ENCODE measurements around the gene ANKRD17.
A peak's percentile ranks its signal among the peaks of the same experiment; 100 is the strongest.

- TF ChIP-seq CTCF (conservative IDR thresholded peaks at IDR 0.05; ENCODE audit: low read depth, low read length) (no peak), RAD21 (IDR thresholded peaks at IDR 0.05; ENCODE audit: low read length) (no peak), RFX5 (IDR thresholded peaks at IDR 0.05; ENCODE audit: low read depth, low read length) (no peak), CHD1 (IDR thresholded peaks at IDR 0.05; ENCODE audit: low read depth, low read length) (no peak), POLR2A (IDR thresholded peaks at IDR 0.05; ENCODE audit: low read depth, low read length) (peak; percentile 65), BHLHE40 (IDR thresholded peaks at IDR 0.05; ENCODE audit: low read depth, low read length) (peak; percentile 45; the same call in 1 of the 2 replicates), MXI1 (IDR thresholded peaks at IDR 0.05; ENCODE audit: borderline replicate concordance, low read depth, low read length) (0 out of 2 replicates have a peak, but pooled peaks have one; percentile 59), FOS (IDR thresholded peaks at IDR 0.05; ENCODE audit: low read depth, low read length) (no peak), MAFK (IDR thresholded peaks at IDR 0.05; ENCODE audit: low read depth, low read length) (no peak), MAZ (IDR thresholded peaks at IDR 0.05; ENCODE audit: borderline replicate concordance, low read depth, low read length) (no peak), SMC3 (IDR thresholded peaks at IDR 0.05; ENCODE audit: low read depth, low read length) (no peak)
- TF ChIP-seq, protein P1, sequence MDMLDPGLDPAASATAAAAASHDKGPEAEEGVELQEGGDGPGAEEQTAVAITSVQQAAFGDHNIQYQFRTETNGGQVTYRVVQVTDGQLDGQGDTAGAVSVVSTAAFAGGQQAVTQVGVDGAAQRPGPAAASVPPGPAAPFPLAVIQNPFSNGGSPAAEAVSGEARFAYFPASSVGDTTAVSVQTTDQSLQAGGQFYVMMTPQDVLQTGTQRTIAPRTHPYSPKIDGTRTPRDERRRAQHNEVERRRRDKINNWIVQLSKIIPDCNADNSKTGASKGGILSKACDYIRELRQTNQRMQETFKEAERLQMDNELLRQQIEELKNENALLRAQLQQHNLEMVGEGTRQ (IDR thresholded peaks at IDR 0.05; ENCODE audit: low read depth, low read length): peak; percentile 29; the same call in 1 of the 2 replicates
These were observed 189.1 kb downstream of the ANKRD17 start, which contains the start of gene COX18 for GRCh38 chr4:73069338-73070073.

Measured in IMR-90 (cell line).